Right atrium auricular region (tissue), 2 donors: ENCODE data around the gene C16orf87. TPM values are rescaled to one million over a fixed set of nuclear protein-coding genes. Genes with fewer than 3 reads are reported as not detected.

Source experiments
- DNase-seq: peaks from one replicate; pipeline ENCODE4 v3.0.0-alpha.2; 2019; ENCODE audit warnings: low spot score
- H3K27ac ChIP-seq, 2 donors: fragments of 200-600 bp; sonication (generic); 1 replicate in 1 of 2; 2 replicates in 1 of 2; pipeline ENCODE4 v1.5.1; 2016 to 2019
- H3K27me3 ChIP-seq, 2 donors: fragments of 200-600 bp; sonication (generic); one replicate each; pipeline versions ENCODE4 v1.5.1 to v1.6.0; 2017 to 2019
- H3K36me3 ChIP-seq: fragments of 200-600 bp; sonication (generic); one replicate; pipeline ENCODE4 v1.5.1; 2016
- H3K4me1 ChIP-seq, 2 donors: fragments of 200-600 bp; sonication (generic); one replicate each; pipeline versions ENCODE4 v1.5.1 to v1.6.0; 2017 to 2019
- H3K4me3 ChIP-seq, 2 donors: fragments of 200-600 bp; sonication (generic); 1 replicate in 1 of 2; 2 replicates in 1 of 2; pipeline ENCODE4 v1.5.1; 2017 to 2019; ENCODE audit warnings: mild to moderate bottlenecking in 1 of 2, moderate library complexity in 1 of 2
- H3K9me3 ChIP-seq, 2 donors: fragments of 200-600 bp; sonication (generic); one replicate each; pipeline ENCODE4 v1.5.1; 2019
- total RNA-seq, 2 donors: library from RNA; depleted of rRNA; stranded (reverse); fragments of >200 nt; gene quantifications; one replicate each; pipeline ENCODE4 v1.1.0, GENCODE V29; 2016
- TF ChIP-seq, protein P1 (sequence below), 2 donors: fragments of 200-600 bp; sonication (generic); IDR thresholded peaks; one replicate each; pipeline ENCODE4 v1.5.1; 2019; ENCODE audit warnings: antibody characterized with exemption in 2 of 2

C16orf87 gene
- total RNA-seq, 2 donors from 2014 or later: 12.0 to 14.1 TPM

DNA sequence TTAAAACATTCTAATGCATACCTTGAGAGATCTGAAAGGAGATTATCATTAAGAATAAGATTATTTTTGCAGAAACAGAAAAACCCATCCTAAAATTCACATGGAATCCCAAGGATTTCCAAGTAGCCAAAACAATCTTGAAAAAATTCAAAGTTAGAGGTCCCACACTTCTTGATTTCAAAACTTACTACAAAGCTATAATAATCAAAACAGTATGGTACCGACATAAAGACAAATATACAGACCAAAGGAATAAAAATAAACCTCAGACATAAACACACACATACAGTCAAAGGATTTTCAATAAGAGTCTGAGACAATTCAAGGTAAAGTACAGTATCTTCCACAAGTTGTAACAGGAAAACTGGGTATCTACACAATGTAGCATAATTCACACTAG lies 16.2 kb downstream of the C16orf87 start:
- DNase-seq: no peak
- H3K27ac ChIP-seq: no peak overlapping the region
- H3K36me3 ChIP-seq: no peaks in the 10 kb centered on the region
- no peak overlapping the region for H3K4me3 ChIP-seq
- no peaks in the 10 kb centered on the region for H3K9me3 ChIP-seq
- TF ChIP-seq, protein P1, sequence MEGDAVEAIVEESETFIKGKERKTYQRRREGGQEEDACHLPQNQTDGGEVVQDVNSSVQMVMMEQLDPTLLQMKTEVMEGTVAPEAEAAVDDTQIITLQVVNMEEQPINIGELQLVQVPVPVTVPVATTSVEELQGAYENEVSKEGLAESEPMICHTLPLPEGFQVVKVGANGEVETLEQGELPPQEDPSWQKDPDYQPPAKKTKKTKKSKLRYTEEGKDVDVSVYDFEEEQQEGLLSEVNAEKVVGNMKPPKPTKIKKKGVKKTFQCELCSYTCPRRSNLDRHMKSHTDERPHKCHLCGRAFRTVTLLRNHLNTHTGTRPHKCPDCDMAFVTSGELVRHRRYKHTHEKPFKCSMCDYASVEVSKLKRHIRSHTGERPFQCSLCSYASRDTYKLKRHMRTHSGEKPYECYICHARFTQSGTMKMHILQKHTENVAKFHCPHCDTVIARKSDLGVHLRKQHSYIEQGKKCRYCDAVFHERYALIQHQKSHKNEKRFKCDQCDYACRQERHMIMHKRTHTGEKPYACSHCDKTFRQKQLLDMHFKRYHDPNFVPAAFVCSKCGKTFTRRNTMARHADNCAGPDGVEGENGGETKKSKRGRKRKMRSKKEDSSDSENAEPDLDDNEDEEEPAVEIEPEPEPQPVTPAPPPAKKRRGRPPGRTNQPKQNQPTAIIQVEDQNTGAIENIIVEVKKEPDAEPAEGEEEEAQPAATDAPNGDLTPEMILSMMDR (IDR thresholded peaks at IDR 0.05): no peak
- H3K4me1 ChIP-seq: peaks cover 0 to 12% of the 10 kb centered on the region in 2 donors
- H3K27me3 ChIP-seq: no peaks in the 10 kb centered on the region

DNA sequence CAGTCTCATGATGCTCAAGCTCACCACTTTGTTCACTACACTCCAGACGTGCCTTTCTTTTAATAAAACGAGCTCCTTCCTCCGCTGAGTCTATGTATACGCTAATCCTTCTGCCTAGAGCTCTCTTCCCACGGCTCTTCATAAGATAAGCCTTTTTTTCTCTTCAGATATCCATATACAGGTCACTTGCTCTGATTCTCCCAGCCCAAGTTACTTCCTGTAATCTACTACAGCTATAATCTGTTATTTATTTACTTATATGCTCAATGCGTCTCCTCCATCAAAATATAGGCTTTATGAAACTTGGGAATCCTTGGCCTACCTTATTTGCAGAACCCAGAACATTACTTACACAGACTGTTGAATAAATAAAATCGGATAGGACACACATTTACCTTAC lies 17.4 kb downstream of the C16orf87 start:
- TF ChIP-seq, protein P1 (IDR thresholded peaks at IDR 0.05): no peak
- H3K27me3 ChIP-seq: no peaks in the 10 kb centered on the region
- no peaks in the 10 kb centered on the region for H3K9me3 ChIP-seq
- H3K4me3 ChIP-seq: no peak overlapping the region
- no peak for DNase-seq
- H3K27ac ChIP-seq: no peak overlapping the region
- peaks cover 0 to 16% of the 10 kb centered on the region in 2 donors for H3K4me1 ChIP-seq
- no peaks in the 10 kb centered on the region for H3K36me3 ChIP-seq

DNA sequence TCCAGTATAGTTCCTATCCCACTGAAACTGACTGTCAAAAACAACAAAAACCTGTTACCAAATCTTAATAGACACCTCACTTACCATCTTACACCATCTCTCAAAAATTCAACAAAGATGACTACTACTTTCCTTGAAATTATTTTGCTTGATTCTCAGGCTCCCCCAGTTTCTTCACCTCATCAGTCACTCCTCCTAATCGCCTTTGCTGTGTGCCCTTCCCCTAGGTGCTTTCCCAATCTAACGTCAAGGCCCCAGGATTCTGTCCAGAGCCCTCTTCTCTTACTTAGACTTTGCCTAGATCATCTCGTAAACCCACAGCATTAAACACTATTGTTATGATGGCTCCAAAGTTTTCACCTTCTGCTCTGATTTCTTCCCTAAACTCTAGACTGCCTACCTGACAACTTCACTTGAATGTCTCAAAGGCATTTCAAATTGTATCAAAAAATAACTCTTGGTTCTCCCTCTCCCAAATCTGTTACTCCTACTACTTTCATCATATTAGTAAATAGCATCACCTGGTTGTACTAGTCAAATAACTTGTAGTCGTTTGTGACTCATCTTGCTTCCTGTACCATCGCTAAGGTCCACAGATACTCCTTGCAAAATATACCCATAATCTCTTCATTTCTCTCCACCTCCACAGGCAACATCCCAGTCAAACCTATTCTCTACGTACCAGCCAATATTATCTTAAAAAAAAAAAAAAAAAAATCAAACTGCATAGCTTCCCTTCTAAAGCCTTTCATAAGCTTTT lies 18.0 kb downstream of the C16orf87 start:
- no peaks in the 10 kb centered on the region for H3K9me3 ChIP-seq
- TF ChIP-seq, protein P1 (IDR thresholded peaks at IDR 0.05): no peak

DNA sequence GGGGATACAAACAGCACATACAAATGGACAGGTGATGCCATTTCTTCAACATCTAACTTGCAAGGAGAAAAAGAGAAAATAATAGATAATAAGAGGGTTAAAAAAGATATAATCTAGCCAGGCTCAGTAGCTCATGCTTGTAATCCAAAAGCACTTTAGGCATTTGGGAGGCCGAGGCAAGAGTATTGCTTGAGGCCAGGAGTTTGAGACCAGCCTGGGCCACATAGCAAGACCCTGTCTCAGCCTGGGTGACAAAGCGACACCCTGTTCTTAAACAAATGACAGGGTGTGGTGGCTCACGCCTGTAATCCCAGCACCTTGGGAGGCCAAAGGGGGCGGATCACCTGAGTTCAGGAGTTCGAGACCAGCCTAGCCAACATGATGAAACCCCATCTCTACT lies 19.3 kb downstream of the C16orf87 start:
- H3K4me1 ChIP-seq: peaks cover 0 to 16% of the 10 kb centered on the region in 2 donors
- no peaks in the 10 kb centered on the region for H3K9me3 ChIP-seq
- DNase-seq: no peak
- H3K27me3 ChIP-seq: no peaks in the 10 kb centered on the region
- TF ChIP-seq, protein P1 (IDR thresholded peaks at IDR 0.05): no peak
- H3K27ac ChIP-seq: no peak overlapping the region
- no peak overlapping the region for H3K4me3 ChIP-seq
- H3K36me3 ChIP-seq: no peaks in the 10 kb centered on the region

More for the DNA sequence above, 18.0 kb downstream of the C16orf87 start:
- DNase-seq: no peak
- no peak overlapping the region for H3K27ac ChIP-seq
- no peak overlapping the region for H3K4me3 ChIP-seq
- H3K4me1 ChIP-seq: peaks cover 0 to 16% of the 10 kb centered on the region in 2 donors
- no peaks in the 10 kb centered on the region for H3K36me3 ChIP-seq
- H3K27me3 ChIP-seq: no peaks in the 10 kb centered on the region

DNA sequence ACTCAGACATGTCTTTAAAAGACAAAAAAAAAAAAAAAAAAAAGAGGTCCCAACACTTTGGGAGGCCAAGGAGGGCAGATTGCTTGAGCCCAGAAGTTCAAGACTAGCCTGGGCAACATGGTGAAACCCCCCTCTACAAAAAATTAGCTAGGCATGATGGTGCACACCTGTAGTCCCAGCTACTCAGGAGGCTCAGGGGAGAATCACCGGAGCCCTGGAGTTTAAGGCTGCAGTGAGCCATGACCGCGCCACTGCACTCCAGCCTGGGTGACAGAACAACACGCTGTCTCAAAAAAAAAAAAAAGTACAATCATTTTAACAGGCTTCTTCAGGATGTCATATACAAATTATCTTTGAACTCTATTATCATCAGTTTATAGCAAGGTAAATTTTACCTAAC lies 22.0 kb downstream of the C16orf87 start:
- TF ChIP-seq, protein P1 (IDR thresholded peaks at IDR 0.05): no peak
- H3K4me3 ChIP-seq: no peak overlapping the region
- no peaks in the 10 kb centered on the region for H3K36me3 ChIP-seq
- no peaks in the 10 kb centered on the region for H3K27me3 ChIP-seq
- no peak overlapping the region for H3K27ac ChIP-seq
- DNase-seq: no peak
- no peaks in the 10 kb centered on the region for H3K9me3 ChIP-seq
- peaks cover 0 to 14% of the 10 kb centered on the region in 2 donors for H3K4me1 ChIP-seq

DNA sequence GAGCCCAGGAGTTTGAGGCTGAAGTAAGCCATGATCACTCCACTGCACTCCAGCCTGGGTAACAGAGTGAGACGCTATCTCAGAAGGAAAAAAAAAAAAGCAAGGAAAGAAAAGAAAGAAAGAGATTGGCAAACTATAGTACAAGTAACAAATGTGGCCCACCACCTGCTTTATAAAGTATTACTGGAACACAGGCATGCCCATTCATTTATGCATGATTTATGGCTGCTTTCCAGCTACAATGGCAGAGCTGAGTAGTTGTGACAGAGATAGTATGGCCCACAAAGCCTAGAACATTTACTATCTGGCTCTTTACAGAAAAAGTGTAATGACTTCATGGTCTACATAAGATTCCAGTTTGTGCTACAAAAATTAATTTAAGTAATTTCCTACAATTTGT lies 23.6 kb downstream of the C16orf87 start:
- H3K36me3 ChIP-seq: no peaks in the 10 kb centered on the region
- TF ChIP-seq, protein P1 (IDR thresholded peaks at IDR 0.05): no peak
- peaks cover 0 to 9% of the 10 kb centered on the region in 2 donors for H3K4me1 ChIP-seq
- DNase-seq: no peak
- H3K4me3 ChIP-seq: no peak overlapping the region
- H3K9me3 ChIP-seq: no peaks in the 10 kb centered on the region
- H3K27me3 ChIP-seq: no peaks in the 10 kb centered on the region
- H3K27ac ChIP-seq: no peak overlapping the region
